ENCODE results near the gene CENPX. TPM values are rescaled to one million over a fixed set of nuclear protein-coding genes. Genes with fewer than 3 reads are reported as not detected.
A peak's percentile ranks its signal among the peaks of the same experiment; 100 is the strongest.

CENPX gene
- total and polyA plus RNA-seq, 2 of the 13 experiments (the other 11 are each of a cell fraction or from before 2014, with no cell fraction given), result 92.7 to 170 TPM

- TF ChIP-seq ZNF543 (CRISPR knock-in tag; IDR thresholded peaks at IDR 0.05) (peak; percentile 86; the same call in 1 of the 2 replicates), ZKSCAN1 (IDR thresholded peaks at IDR 0.05; ENCODE audit: low read length) (no peak), THAP11 (CRISPR knock-in tag; IDR thresholded peaks at IDR 0.05) (peak; percentile 95), NR2F1 (CRISPR knock-in tag; IDR thresholded peaks at IDR 0.05) (peak; percentile 100), ZNF235 (CRISPR knock-in tag; IDR thresholded peaks at IDR 0.05; ENCODE audit: borderline replicate concordance) (peak; percentile 85), ZNF101 (CRISPR knock-in tag; IDR thresholded peaks at IDR 0.05; ENCODE audit: borderline replicate concordance, low read depth) (0 out of 2 replicates have a peak, but pooled peaks have one; percentile 53), CHD2 (IDR thresholded peaks at IDR 0.05; ENCODE audit: low read depth, low read length) (no peak), TOPORS (CRISPR knock-in tag; IDR thresholded peaks at IDR 0.05) (peak; percentile 85), ZNF678 (CRISPR knock-in tag; IDR thresholded peaks at IDR 0.05) (peak; percentile 86; the same call in 1 of the 2 replicates), ZNF577 (CRISPR knock-in tag; IDR thresholded peaks at IDR 0.05; ENCODE audit: borderline replicate concordance, low read depth) (no peak), MTA1 (CRISPR knock-in tag; IDR thresholded peaks at IDR 0.05; ENCODE audit: borderline replicate concordance) (peak; percentile 90; the same call in 1 of the 2 replicates), ZNF619 (CRISPR knock-in tag; IDR thresholded peaks at IDR 0.05) (no peak), TP53 (CRISPR knock-in tag; conservative IDR thresholded peaks at IDR 0.05) (peak; percentile 72), TCF12 (IDR thresholded peaks at IDR 0.05) (no peak), TCF12 (CRISPR knock-in tag; IDR thresholded peaks at IDR 0.05) (peak; percentile 74; the same call in 1 of the 2 replicates), RBM39 (IDR thresholded peaks at IDR 0.05; ENCODE audit: low read depth, low read length, poor library complexity, severe bottlenecking) (peak; percentile 71), TOE1 (CRISPR knock-in tag; IDR thresholded peaks at IDR 0.05) (peak; percentile 41; the same call in 1 of the 2 replicates), HNF4G (IDR thresholded peaks at IDR 0.05; ENCODE audit: borderline replicate concordance, low read depth, low read length) (peak; percentile 84; the same call in 1 of the 2 replicates), HNF4G (CRISPR knock-in tag; IDR thresholded peaks at IDR 0.05; ENCODE audit: borderline replicate concordance, low read depth) (peak; percentile 89), CENPT (CRISPR knock-in tag; IDR thresholded peaks at IDR 0.05; ENCODE audit: low read depth) (peak; percentile 83; the same call in 1 of the 2 replicates), ZNF296 (CRISPR knock-in tag; conservative IDR thresholded peaks at IDR 0.05) (peak; percentile 50; the same call in 1 of the 2 replicates)
- TF ChIP-seq, protein P1, sequence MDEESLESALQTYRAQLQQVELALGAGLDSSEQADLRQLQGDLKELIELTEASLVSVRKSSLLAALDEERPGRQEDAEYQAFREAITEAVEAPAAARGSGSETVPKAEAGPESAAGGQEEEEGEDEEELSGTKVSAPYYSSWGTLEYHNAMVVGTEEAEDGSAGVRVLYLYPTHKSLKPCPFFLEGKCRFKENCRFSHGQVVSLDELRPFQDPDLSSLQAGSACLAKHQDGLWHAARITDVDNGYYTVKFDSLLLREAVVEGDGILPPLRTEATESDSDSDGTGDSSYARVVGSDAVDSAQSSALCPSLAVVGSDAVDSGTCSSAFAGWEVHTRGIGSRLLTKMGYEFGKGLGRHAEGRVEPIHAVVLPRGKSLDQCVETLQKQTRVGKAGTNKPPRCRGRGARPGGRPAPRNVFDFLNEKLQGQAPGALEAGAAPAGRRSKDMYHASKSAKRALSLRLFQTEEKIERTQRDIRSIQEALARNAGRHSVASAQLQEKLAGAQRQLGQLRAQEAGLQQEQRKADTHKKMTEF (CRISPR knock-in tag; IDR thresholded peaks at IDR 0.05), result peak; percentile 90; the same call in 1 of the 2 replicates
- TF ChIP-seq, protein P2, sequence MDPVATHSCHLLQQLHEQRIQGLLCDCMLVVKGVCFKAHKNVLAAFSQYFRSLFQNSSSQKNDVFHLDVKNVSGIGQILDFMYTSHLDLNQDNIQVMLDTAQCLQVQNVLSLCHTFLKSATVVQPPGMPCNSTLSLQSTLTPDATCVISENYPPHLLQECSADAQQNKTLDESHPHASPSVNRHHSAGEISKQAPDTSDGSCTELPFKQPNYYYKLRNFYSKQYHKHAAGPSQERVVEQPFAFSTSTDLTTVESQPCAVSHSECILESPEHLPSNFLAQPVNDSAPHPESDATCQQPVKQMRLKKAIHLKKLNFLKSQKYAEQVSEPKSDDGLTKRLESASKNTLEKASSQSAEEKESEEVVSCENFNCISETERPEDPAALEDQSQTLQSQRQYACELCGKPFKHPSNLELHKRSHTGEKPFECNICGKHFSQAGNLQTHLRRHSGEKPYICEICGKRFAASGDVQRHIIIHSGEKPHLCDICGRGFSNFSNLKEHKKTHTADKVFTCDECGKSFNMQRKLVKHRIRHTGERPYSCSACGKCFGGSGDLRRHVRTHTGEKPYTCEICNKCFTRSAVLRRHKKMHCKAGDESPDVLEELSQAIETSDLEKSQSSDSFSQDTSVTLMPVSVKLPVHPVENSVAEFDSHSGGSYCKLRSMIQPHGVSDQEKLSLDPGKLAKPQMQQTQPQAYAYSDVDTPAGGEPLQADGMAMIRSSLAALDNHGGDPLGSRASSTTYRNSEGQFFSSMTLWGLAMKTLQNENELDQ (CRISPR knock-in tag; IDR thresholded peaks at IDR 0.05; ENCODE audit: borderline replicate concordance), result peak; percentile 96; the same call in 1 of the 2 replicates
- TF ChIP-seq, protein P3, sequence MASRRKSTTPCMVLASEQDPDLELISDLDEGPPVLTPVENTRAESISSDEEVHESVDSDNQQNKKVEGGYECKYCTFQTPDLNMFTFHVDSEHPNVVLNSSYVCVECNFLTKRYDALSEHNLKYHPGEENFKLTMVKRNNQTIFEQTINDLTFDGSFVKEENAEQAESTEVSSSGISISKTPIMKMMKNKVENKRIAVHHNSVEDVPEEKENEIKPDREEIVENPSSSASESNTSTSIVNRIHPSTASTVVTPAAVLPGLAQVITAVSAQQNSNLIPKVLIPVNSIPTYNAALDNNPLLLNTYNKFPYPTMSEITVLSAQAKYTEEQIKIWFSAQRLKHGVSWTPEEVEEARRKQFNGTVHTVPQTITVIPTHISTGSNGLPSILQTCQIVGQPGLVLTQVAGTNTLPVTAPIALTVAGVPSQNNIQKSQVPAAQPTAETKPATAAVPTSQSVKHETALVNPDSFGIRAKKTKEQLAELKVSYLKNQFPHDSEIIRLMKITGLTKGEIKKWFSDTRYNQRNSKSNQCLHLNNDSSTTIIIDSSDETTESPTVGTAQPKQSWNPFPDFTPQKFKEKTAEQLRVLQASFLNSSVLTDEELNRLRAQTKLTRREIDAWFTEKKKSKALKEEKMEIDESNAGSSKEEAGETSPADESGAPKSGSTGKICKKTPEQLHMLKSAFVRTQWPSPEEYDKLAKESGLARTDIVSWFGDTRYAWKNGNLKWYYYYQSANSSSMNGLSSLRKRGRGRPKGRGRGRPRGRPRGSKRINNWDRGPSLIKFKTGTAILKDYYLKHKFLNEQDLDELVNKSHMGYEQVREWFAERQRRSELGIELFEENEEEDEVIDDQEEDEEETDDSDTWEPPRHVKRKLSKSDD (CRISPR knock-in tag; IDR thresholded peaks at IDR 0.05; ENCODE audit: low read depth), result peak; percentile 97
These were observed 43.1 kb upstream of the CENPX start, which contains the start of gene DUS1L (continued) for GRCh38 chr17:82065638-82066303.

All from HepG2 (cell line).